IMR-90 (cell line): ENCODE measurements around the gene BUB1B. TPM values are rescaled to one million over a fixed set of nuclear protein-coding genes. Genes with fewer than 3 reads are reported as not detected.

Experiments
- ATAC-seq: fragments of 200-7000 bp; cut with Tn5 transposase; 2 replicates; pipeline ENCODE4 v1.9.1; 2020; ENCODE audit warnings: low read depth, mild to moderate bottlenecking, moderate library complexity
- BruUV-seq: library from RNA; stranded (reverse); fragments of 400-500 nt; replicated peaks from 2 replicates; lab custom pipeline; 2021; lab: Mats Ljungman, UMichigan
- CTCF ChIA-PET: fragments of 300-600 bp; formaldehyde crosslinking; extraction: SDS; loops from one replicate; lab custom pipeline; 2021; ENCODE audit warnings: antibody characterized with exemption; lab: Yijun Ruan, JAX
- POLR2A ChIA-PET: fragments of 300-600 bp; sonication (Branson Sonifier 250); formaldehyde crosslinking; loops from one replicate; lab custom pipeline; 2022; ENCODE audit warnings: antibody characterized with exemption; ENCODE audit not compliant: unreplicated experiment; lab: Charles Lee
- DNase-seq: peaks from one replicate; pipeline ENCODE4 v3.0.0; 2013
- H2AFZ ChIP-seq: replicated peaks from 2 replicates; pipeline ENCODE3; 2013; ENCODE audit warnings: low read length, mild to moderate bottlenecking; ENCODE audit not compliant: poor library complexity
- H2AK5ac ChIP-seq: 2 replicates; pipeline ENCODE4 v1.6.1; 2013; ENCODE audit warnings: low read depth, low read length, inconsistent platforms
- H2AK9ac ChIP-seq: replicated peaks from 2 replicates; pipeline ENCODE3; 2013; ENCODE audit warnings: mild to moderate bottlenecking, low read depth, low read length, moderate library complexity; ENCODE audit not compliant: poor library complexity
- H2BK120ac ChIP-seq: 2 replicates; pipeline ENCODE4 v1.6.1; 2013; ENCODE audit warnings: low read depth, low read length, inconsistent platforms
- H2BK15ac ChIP-seq: 3 replicates; pipeline ENCODE4 v1.6.1; 2013; ENCODE audit warnings: low read depth, low read length, inconsistent platforms
- H2BK20ac ChIP-seq: 2 replicates; pipeline ENCODE4 v1.6.1; 2013; ENCODE audit warnings: low read depth, mild to moderate bottlenecking, inconsistent platforms, low read length, moderate library complexity
- H2BK5ac ChIP-seq: 2 replicates; pipeline ENCODE4 v1.6.1; 2013; ENCODE audit warnings: mild to moderate bottlenecking, low read depth, low read length, inconsistent platforms; ENCODE audit not compliant: poor library complexity, severe bottlenecking
- H3K14ac ChIP-seq: replicated peaks from 2 replicates; pipeline ENCODE4 v1.6.1; 2013; ENCODE audit warnings: low read depth, low read length, inconsistent platforms
- H3K18ac ChIP-seq: 2 replicates; pipeline ENCODE4 v1.6.1; 2013; ENCODE audit warnings: low read depth, low read length, control low read depth
- H3K23ac ChIP-seq: 2 replicates; pipeline ENCODE4 v1.6.1; 2013; ENCODE audit warnings: low read depth, low read length, inconsistent platforms
- H3K27ac ChIP-seq: 2 replicates; pipeline ENCODE4 v1.5.1; 2013; ENCODE audit warnings: mild to moderate bottlenecking, control low read depth, low read length; ENCODE audit not compliant: insufficient read depth
- H3K27me3 ChIP-seq: 2 replicates; pipeline ENCODE4 v1.6.1; 2013; ENCODE audit warnings: low read length; ENCODE audit not compliant: control insufficient read depth, insufficient read depth
- H3K36me3 ChIP-seq: 2 replicates; pipeline ENCODE4 v1.6.1; 2013; ENCODE audit warnings: low read length, mixed read lengths; ENCODE audit not compliant: control insufficient read depth, insufficient read depth
- H3K4ac ChIP-seq: 2 replicates; pipeline ENCODE4 v1.6.1; 2013; ENCODE audit warnings: low read depth, low read length, inconsistent platforms
- H3K4me1 ChIP-seq: 2 replicates; pipeline ENCODE4 v1.6.1; 2013; ENCODE audit warnings: low read length, mixed read lengths; ENCODE audit not compliant: control insufficient read depth, insufficient read depth
- H3K4me2 ChIP-seq: 2 replicates; pipeline ENCODE4 v1.6.1; 2013; ENCODE audit warnings: low read depth, mild to moderate bottlenecking, control low read depth, low read length, moderate library complexity
- H3K4me3 ChIP-seq: 2 replicates; pipeline ENCODE4 v1.5.1; 2013; ENCODE audit warnings: low read depth, mild to moderate bottlenecking, control low read depth, low read length, moderate library complexity; ENCODE audit not compliant: insufficient read depth
- H3K56ac ChIP-seq: 2 replicates; pipeline ENCODE4 v1.6.1; 2013; ENCODE audit warnings: low read length, inconsistent platforms; ENCODE audit not compliant: insufficient read depth; ENCODE audit errors: extremely low read depth
- H3K79me1 ChIP-seq, 2 experiments: 2 replicates each; pipeline ENCODE4 v1.6.1; 2013; ENCODE audit warnings: low read length in 2 of 2, inconsistent platforms in 1 of 2, low read depth in 1 of 2
- H3K9ac ChIP-seq: 2 replicates; pipeline ENCODE4 v1.6.1; 2013; ENCODE audit warnings: low read depth, low read length, control low read depth
- H3K9me1 ChIP-seq: 2 replicates; pipeline ENCODE4 v1.6.1; 2013; ENCODE audit warnings: low read length, inconsistent platforms; ENCODE audit not compliant: insufficient read depth
- H3K9me3 ChIP-seq: 2 replicates; pipeline ENCODE4 v1.6.1; 2013; ENCODE audit warnings: low read length; ENCODE audit not compliant: control insufficient read depth, insufficient read depth
- H4K20me1 ChIP-seq: 2 replicates; pipeline ENCODE4 v1.6.1; 2013; ENCODE audit warnings: low read length, inconsistent platforms; ENCODE audit not compliant: insufficient read depth
- H4K5ac ChIP-seq: 2 replicates; pipeline ENCODE4 v1.6.1; 2013; ENCODE audit warnings: mild to moderate bottlenecking, low read depth, low read length, control low read depth
- H4K8ac ChIP-seq, 2 experiments: 2 replicates each; pipeline ENCODE4 v1.6.1; 2013; ENCODE audit warnings: low read depth in 2 of 2, low read length in 2 of 2, control low read depth in 1 of 2, inconsistent platforms in 1 of 2
- H4K91ac ChIP-seq: 2 replicates; pipeline ENCODE4 v1.6.1; 2013; ENCODE audit warnings: low read depth, low read length, inconsistent platforms; ENCODE audit not compliant: insufficient read depth
- CEBPB ChIP-seq: IDR thresholded peaks from 2 replicates; pipeline ENCODE4 v1.6.1; 2012; ENCODE audit warnings: low read depth, low read length, improper control_type of control experiment
- SMC3 ChIP-seq: fragments of 150-350 bp; IDR thresholded peaks from 2 replicates; pipeline ENCODE4 v1.6.1; 2016; ENCODE audit warnings: low read depth, mild to moderate bottlenecking, antibody characterized with exemption, low read length, moderate library complexity
- WGBS, 2 experiments: methylation state at CpG; one replicate each; pipeline versions ENCODE4 v1.1.5 to v1.1.7; 2013; ENCODE audit warnings: missing lambda C conversion rate in 2 of 2; ENCODE audit not compliant: insufficient read length in 1 of 2; ENCODE audit errors: extremely low coverage in 2 of 2; 5-methylcytosine and 5-hydroxymethylcytosine counted together
- dilution Hi-C: fragments of 300-500 bp; cut with HindIII; formaldehyde crosslinking; loops from one replicate; pipeline ENCODE4 v1.14.3; 2018; ENCODE audit warnings: low sequenced_read_pairs; ENCODE audit not compliant: unreplicated experiment
- in situ Hi-C: fragments of 300-500 bp; cut with MboI; formaldehyde crosslinking; loops from 3 replicates; pipeline ENCODE4 v1.14.3; 2019; ENCODE audit warnings: low sequenced_read_pairs, inconsistent platforms, mixed read lengths
- intact Hi-C: fragments of 100-400 bp; cut with micrococcal nuclease; formaldehyde crosslinking; loops from 2 replicates; pipeline ENCODE4 v1.10.0; 2022
- polyA plus RNA-seq, 3 experiments: library from polyadenylated mRNA; depleted of rRNA; stranded (reverse); fragments of >200 nt; gene quantifications; 2 replicates each; pipeline ENCODE4 v1.2.3, GENCODE V29; 2012; ENCODE audit warnings: low replicate concordance in 1 of 3
- total RNA-seq: library from RNA; depleted of rRNA; stranded (reverse); fragments of >200 nt; gene quantifications from 2 replicates; pipeline ENCODE4 v1.2.3, GENCODE V29; 2012

The BUB1B gene
- total and polyA plus RNA-seq, 2 of the 4 experiments (the other 2 are of a cell fraction): 15.6 to 24.7 TPM

DNA sequence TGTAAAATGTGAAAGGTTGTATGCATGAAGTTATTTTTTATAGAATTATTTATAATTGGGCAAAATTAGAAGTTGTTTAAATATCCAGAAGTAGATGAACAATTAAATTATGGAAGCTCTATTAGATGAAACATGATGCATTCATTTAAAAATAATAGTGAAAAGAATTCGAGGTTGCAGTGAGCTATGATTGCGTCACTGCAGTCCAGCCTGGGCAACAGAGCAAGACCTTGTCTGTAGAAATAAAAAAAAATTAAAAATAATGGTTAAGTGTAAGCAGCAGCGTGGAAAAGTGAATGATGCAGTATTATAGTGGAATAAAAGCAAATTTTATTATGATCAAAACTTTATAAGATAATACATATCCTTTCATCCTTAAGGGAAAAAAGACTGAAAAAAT lies 14.3 kb downstream of the BUB1B start:
- no peaks in the 10 kb centered on the region for H3K9me3 ChIP-seq
- no peak overlapping the region for H2AK9ac ChIP-seq
- H3K18ac ChIP-seq: no peak overlapping the region
- H3K4ac ChIP-seq: no peak overlapping the region
- dilution Hi-C loops: no loop called here
- H4K91ac ChIP-seq: no peak overlapping the region
- no peak overlapping the region for H2BK5ac ChIP-seq
- no peak overlapping the region for H2AFZ ChIP-seq
- H4K5ac ChIP-seq: no peak overlapping the region
- intact Hi-C loops: no loop called here
- BruUV-seq: no TSS peak
- H4K20me1 ChIP-seq: no peaks in the 10 kb centered on the region
- H3K4me2 ChIP-seq: no peak overlapping the region
- H3K79me1 ChIP-seq: peaks cover 14 to 32% of the 10 kb centered on the region in 2 experiments
- H3K27me3 ChIP-seq: no peaks in the 10 kb centered on the region
- H2BK20ac ChIP-seq: no peak overlapping the region
- H2AK5ac ChIP-seq: no peak overlapping the region
- ATAC-seq: no peak
- no peak for DNase-seq
- H3K36me3 ChIP-seq: 0 out of 2 replicates have a peak, but pooled peaks cover 2% of the 10 kb centered on the region
- H3K4me3 ChIP-seq: no peak overlapping the region
- H3K9me1 ChIP-seq: peaks cover 5% of the 10 kb centered on the region; the same call in 1 of the 2 replicates
- H3K23ac ChIP-seq: no peak overlapping the region
- in situ Hi-C loops: no loop called here
- POLR2A ChIA-PET: no interaction called here
- no peak overlapping the region for H2BK120ac ChIP-seq
- H4K8ac ChIP-seq: no peak overlapping the region
- no peak overlapping the region for H3K27ac ChIP-seq
- 100% methylated on average over 1 of the region's 3 CpGs; no CpG with 5 or more reads in 1 of the 2 experiments for WGBS, 2 experiments
- no peak overlapping the region for H3K9ac ChIP-seq
- CTCF ChIA-PET: interaction anchor here (0.7 kb wide), 1 partner anchor 75 kb away, joined by 3 read pairs; no protein-coding TSS in a partner anchor
- H3K4me1 ChIP-seq: no peaks in the 10 kb centered on the region
- no peak overlapping the region for H3K56ac ChIP-seq
- TF ChIP-seq CEBPB: peak; percentile 78
- no peak for TF ChIP-seq SMC3
- H3K14ac ChIP-seq: no peak overlapping the region
- no peak overlapping the region for H2BK15ac ChIP-seq
